ENCODE results near the gene DLG2.
"Not testable (repeated sequence)": the region's sequence is repeated elsewhere in the genome, so short reads cannot be mapped to it uniquely, and the experiment has no call there.

The DLG2 gene

DNA sequence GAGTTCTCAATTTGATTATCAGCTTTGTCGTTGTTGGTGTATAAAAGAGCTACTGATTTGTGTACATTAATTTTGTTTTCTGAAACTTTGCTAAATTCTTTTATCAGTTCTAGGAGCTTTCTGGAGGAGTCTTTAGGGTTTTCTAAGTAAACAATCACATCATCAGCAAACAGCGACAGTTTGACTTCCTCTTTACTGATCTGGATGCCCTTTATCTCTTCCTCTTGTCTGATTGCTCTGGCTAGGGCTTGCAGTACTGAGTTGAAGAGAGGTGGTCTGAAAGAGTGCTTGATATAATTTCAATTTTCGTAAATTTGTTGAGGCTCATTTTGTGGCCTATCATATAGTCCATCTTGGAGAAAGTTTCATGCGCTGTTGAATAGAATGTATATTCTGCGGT, 213.0 kb downstream of the DLG2 start:
- Histone ChIP-seq H3K27me3 (ENCODE audit: control insufficient read depth, insufficient read depth, low read length) (no peaks in the 10 kb centered on the region), H3K9ac (ENCODE audit: low read depth, low read length) (no peak overlapping the region), H3K4me1 (ENCODE audit: control insufficient read depth, insufficient read depth, low read length) (no peaks in the 10 kb centered on the region), H3K36me3 (ENCODE audit: control insufficient read depth, insufficient read depth, low read length) (no peaks in the 10 kb centered on the region), H3K4me3 (ENCODE audit: low read depth, low read length) (no peak overlapping the region), H3K9me3 (ENCODE audit: control insufficient read depth, insufficient read depth, low read length) (no peaks in the 10 kb centered on the region)

DNA sequence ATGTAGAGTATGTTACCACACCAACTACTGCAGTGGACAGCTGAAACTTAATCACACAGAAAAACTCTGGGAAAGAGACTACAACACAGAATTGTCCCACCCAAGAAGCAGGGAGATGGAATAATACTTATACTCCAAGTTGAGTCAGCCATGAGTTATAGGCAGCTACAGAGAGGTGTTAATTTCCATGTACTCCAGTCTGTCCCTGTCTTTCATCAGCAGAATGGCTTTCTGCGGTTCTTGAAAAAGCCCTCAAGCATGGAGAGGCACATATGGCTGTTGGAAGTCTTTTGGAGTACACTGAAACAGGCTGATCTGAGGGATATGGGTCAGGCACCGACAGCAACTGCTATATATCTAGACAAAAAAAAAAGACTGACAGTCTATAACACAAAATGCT, 219.5 kb downstream of the DLG2 start:
- Histone ChIP-seq H3K9me3 (ENCODE audit: control insufficient read depth, insufficient read depth, low read length) (no peaks in the 10 kb centered on the region), H3K27me3 (ENCODE audit: control insufficient read depth, insufficient read depth, low read length) (no peaks in the 10 kb centered on the region), H3K4me1 (ENCODE audit: control insufficient read depth, insufficient read depth, low read length) (no peaks in the 10 kb centered on the region), H3K4me3 (ENCODE audit: low read depth, low read length) (no peak overlapping the region), H3K9ac (ENCODE audit: low read depth, low read length) (no peak overlapping the region), H3K36me3 (ENCODE audit: control insufficient read depth, insufficient read depth, low read length) (no peaks in the 10 kb centered on the region)

DNA sequence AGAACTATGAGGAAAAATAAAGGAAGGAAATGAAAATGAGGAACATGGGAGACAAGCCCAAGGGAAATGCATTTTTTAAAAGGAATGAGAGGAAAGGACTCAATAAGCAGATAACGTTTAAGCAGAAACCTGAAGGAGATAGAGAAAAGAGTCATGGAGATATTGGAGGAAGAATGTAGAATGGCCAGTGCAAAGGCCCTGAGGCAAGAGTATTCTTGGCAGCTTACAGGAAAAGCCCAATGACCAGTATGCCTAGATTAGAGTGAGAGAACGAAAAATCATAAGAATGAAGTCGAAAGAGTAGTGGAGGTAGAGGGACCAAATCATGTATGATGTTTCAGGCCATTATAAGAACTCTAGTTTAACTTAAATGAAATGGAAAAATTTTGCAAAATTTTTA, 220.3 kb downstream of the DLG2 start:
- Histone ChIP-seq H3K4me3 (ENCODE audit: low read depth, low read length) (no peak overlapping the region), H3K36me3 (ENCODE audit: control insufficient read depth, insufficient read depth, low read length) (no peaks in the 10 kb centered on the region), H3K4me1 (ENCODE audit: control insufficient read depth, insufficient read depth, low read length) (no peaks in the 10 kb centered on the region), H3K9ac (ENCODE audit: low read depth, low read length) (no peak overlapping the region), H3K27me3 (ENCODE audit: control insufficient read depth, insufficient read depth, low read length) (no peaks in the 10 kb centered on the region), H3K9me3 (ENCODE audit: control insufficient read depth, insufficient read depth, low read length) (no peaks in the 10 kb centered on the region)

DNA sequence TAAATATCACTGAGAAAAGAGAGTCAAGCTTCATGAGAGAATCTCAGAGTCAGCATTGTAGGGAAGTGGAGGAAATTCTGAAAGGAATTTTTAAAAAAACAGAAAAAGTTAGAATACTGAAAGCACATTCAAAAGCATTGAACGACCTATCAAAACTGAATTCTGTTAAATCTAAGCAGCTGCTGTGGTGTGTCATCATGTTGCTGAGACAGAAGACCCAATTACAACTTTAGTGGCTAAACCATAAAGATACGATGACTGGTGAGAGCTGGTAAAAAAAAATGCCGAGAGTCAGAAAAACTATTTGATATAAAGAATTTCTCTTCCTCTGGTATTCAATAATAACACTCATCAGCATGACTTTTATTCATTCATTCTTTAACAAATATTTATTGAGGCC, 220.8 kb downstream of the DLG2 start:
- Histone ChIP-seq H3K9me3 (ENCODE audit: control insufficient read depth, insufficient read depth, low read length) (no peaks in the 10 kb centered on the region), H3K27me3 (ENCODE audit: control insufficient read depth, insufficient read depth, low read length) (no peaks in the 10 kb centered on the region), H3K4me3 (ENCODE audit: low read depth, low read length) (no peak overlapping the region), H3K36me3 (ENCODE audit: control insufficient read depth, insufficient read depth, low read length) (no peaks in the 10 kb centered on the region), H3K9ac (ENCODE audit: low read depth, low read length) (no peak overlapping the region), H3K4me1 (ENCODE audit: control insufficient read depth, insufficient read depth, low read length) (no peaks in the 10 kb centered on the region)

DNA sequence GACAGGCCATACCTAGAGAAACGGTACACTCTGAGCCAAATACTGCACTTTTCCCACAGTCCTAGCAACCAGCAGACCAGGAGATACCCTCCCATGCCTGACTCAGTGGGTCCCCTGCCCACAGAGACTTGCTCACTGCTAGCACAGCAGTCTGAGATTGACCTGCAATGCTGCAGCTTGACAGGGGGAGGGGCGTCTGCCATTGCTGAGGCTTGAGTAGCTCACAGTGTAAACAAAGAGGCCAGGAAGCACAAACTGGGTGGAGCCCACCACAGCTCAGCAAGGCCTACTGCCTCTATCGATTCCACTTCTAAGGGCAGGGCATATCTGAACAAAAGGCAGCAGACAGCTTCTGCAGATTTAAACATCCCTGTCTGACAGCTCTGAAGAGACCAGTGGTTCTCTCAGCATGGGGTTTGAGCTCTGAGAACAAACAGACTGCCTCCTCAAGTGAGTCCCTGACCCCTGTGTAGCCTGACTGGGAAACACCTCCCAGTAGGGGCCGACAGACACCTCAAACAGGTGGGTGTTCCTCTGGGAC, 231.6 kb downstream of the DLG2 start:
- not testable (repeated sequence) for H3K27me3 ChIP-seq (ENCODE audit: control insufficient read depth, insufficient read depth, low read length); H3K36me3 ChIP-seq (ENCODE audit: control insufficient read depth, insufficient read depth, low read length); H3K4me3 ChIP-seq (ENCODE audit: low read depth, low read length); H3K9ac ChIP-seq (ENCODE audit: low read depth, low read length); H3K9me3 ChIP-seq (ENCODE audit: control insufficient read depth, insufficient read depth, low read length); H3K4me1 ChIP-seq (ENCODE audit: control insufficient read depth, insufficient read depth, low read length)

DNA sequence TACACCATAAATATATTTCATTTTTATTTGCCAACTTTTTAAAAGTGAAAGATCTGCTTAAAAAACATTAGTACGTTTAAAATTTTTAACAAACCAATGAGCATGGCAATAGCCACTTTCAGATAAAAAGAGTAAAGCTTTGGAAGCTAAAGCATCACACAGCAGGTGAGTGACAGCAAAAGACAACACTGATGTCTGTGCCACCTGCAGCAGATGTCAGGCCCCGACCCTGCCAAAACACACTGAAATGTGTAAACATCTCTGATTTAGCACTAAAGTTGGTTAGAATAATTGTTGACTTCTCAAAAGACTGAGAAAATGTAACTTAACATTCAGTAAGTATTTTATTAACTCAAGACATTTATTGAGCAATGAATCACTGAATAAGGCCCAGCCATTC, 232.9 kb downstream of the DLG2 start:
- no peaks in the 10 kb centered on the region for H3K27me3 ChIP-seq (ENCODE audit: control insufficient read depth, insufficient read depth, low read length)
- peaks cover 6% of the 10 kb centered on the region for H3K4me1 ChIP-seq (ENCODE audit: control insufficient read depth, insufficient read depth, low read length)
- H3K36me3 ChIP-seq (ENCODE audit: control insufficient read depth, insufficient read depth, low read length), result no peaks in the 10 kb centered on the region
- no peak overlapping the region for H3K9ac ChIP-seq (ENCODE audit: low read depth, low read length)
- H3K4me3 ChIP-seq (ENCODE audit: low read depth, low read length), result no peak overlapping the region
- H3K9me3 ChIP-seq (ENCODE audit: control insufficient read depth, insufficient read depth, low read length), result peaks cover 3% of the 10 kb centered on the region

DNA sequence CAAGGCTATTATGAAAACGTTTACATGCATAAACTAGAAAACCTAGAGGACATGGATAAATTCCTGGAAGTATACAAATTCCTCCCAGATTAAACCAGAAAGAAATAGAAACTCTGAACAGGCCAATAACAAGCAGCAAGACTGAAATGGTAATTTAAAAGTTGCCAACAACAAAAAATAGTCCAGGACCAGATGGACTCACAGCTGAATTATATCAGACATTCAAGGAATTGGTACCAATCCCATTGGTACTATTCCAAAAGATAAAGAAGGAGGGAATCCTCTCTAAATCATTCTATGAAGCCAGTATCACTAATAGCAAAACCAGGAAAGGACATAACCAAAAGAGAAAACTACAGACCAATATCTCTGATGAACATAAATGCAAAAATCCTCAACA, 236.0 kb downstream of the DLG2 start:
- no peak overlapping the region for H3K4me3 ChIP-seq (ENCODE audit: low read depth, low read length)
- no peaks in the 10 kb centered on the region for H3K36me3 ChIP-seq (ENCODE audit: control insufficient read depth, insufficient read depth, low read length)
- peaks cover 2% of the 10 kb centered on the region for H3K9me3 ChIP-seq (ENCODE audit: control insufficient read depth, insufficient read depth, low read length)
- H3K9ac ChIP-seq (ENCODE audit: low read depth, low read length), result no peak overlapping the region
- H3K27me3 ChIP-seq (ENCODE audit: control insufficient read depth, insufficient read depth, low read length), result no peaks in the 10 kb centered on the region
- H3K4me1 ChIP-seq (ENCODE audit: control insufficient read depth, insufficient read depth, low read length), result peaks cover 6% of the 10 kb centered on the region

DNA sequence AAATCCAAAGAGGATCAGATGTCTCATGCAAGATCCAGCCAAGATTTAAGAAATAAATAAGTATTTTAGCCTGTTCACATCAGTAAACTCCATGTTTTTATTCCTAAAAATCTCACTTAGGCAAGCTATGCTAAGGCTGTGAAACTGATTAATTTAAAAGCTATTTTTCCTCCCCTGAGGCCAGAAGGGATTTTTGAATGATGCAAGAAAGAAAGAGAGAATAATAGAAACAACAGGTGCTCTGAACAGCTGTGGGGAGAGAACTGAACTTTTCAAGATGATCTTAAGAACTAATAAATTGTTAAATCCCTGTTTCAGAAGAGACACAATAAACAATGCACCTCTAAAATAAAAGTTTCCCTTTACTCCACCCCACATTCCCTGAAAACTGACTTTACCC, 241.6 kb downstream of the DLG2 start:
- Histone ChIP-seq H3K4me3 (ENCODE audit: low read depth, low read length) (no peak overlapping the region), H3K4me1 (ENCODE audit: control insufficient read depth, insufficient read depth, low read length) (peaks cover 4% of the 10 kb centered on the region), H3K9ac (ENCODE audit: low read depth, low read length) (no peak overlapping the region), H3K36me3 (ENCODE audit: control insufficient read depth, insufficient read depth, low read length) (no peaks in the 10 kb centered on the region), H3K9me3 (ENCODE audit: control insufficient read depth, insufficient read depth, low read length) (no peaks in the 10 kb centered on the region), H3K27me3 (ENCODE audit: control insufficient read depth, insufficient read depth, low read length) (no peaks in the 10 kb centered on the region)

DNA sequence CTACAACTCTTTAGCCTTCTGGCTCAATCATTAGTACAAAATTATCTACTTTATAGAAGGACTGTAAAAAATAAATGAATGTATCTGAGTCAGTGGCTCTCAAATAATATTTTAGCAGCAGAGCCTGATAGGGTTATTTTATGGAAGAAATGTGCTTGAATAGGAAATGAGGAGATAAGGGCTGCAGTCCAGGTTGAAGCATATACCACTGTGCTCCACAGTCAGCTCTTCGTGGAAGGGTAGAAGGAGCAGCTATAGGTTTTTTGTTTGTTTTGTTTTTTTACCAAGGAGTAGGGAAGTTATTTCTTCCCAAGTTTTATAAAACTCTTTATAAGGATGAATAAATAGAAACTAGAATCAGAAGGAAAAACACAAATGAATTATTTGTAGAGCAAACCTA, 242.0 kb downstream of the DLG2 start:
- no peaks in the 10 kb centered on the region for H3K9me3 ChIP-seq (ENCODE audit: control insufficient read depth, insufficient read depth, low read length)
- H3K36me3 ChIP-seq (ENCODE audit: control insufficient read depth, insufficient read depth, low read length), result no peaks in the 10 kb centered on the region
- peaks cover 4% of the 10 kb centered on the region for H3K4me1 ChIP-seq (ENCODE audit: control insufficient read depth, insufficient read depth, low read length)
- H3K27me3 ChIP-seq (ENCODE audit: control insufficient read depth, insufficient read depth, low read length), result no peaks in the 10 kb centered on the region
- H3K4me3 ChIP-seq (ENCODE audit: low read depth, low read length), result no peak overlapping the region
- no peak overlapping the region for H3K9ac ChIP-seq (ENCODE audit: low read depth, low read length)

DNA sequence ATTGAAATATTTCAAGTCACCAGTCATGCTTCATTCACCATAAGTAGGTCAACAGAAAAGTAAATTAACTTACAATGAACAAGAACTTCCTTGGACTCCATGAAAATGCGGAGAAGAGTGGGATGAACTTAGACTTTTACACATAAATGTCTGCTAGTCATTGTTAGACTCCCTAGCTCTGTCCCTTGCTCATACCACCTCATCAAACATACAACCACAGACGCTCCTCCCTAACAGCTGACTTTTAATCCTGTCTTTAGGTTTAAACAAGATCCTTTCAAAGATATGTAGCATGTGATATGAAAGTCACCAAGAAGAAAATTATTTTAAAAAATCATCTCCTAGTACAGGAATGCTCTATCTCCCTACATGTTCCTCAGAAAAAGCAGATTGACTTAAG, 248.1 kb downstream of the DLG2 start:
- Histone ChIP-seq H3K9ac (ENCODE audit: low read depth, low read length) (no peak overlapping the region), H3K36me3 (ENCODE audit: control insufficient read depth, insufficient read depth, low read length) (no peaks in the 10 kb centered on the region), H3K4me3 (ENCODE audit: low read depth, low read length) (no peak overlapping the region), H3K27me3 (ENCODE audit: control insufficient read depth, insufficient read depth, low read length) (no peaks in the 10 kb centered on the region), H3K9me3 (ENCODE audit: control insufficient read depth, insufficient read depth, low read length) (no peaks in the 10 kb centered on the region), H3K4me1 (ENCODE audit: control insufficient read depth, insufficient read depth, low read length) (no peaks in the 10 kb centered on the region)

DNA sequence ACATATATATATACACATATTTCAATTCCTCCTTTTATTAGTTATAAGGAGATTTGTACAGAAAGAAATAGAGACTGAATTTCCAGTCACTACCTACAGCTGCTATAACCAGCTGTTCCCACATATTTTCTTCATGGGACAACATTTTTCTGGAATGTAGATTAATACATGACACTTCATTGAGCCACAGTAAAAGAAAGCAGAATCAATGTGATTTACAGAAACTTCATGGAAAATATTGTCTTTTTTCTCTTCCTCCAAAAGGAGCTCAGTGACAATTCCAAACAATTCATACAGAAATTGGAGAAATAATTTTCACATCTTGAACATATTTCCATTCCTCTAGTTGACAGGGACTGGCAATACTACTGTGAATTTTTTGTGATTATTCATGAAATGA, 249.2 kb downstream of the DLG2 start:
- no peaks in the 10 kb centered on the region for H3K36me3 ChIP-seq (ENCODE audit: control insufficient read depth, insufficient read depth, low read length)
- no peaks in the 10 kb centered on the region for H3K4me1 ChIP-seq (ENCODE audit: control insufficient read depth, insufficient read depth, low read length)
- no peaks in the 10 kb centered on the region for H3K27me3 ChIP-seq (ENCODE audit: control insufficient read depth, insufficient read depth, low read length)
- H3K4me3 ChIP-seq (ENCODE audit: low read depth, low read length), result no peak overlapping the region
- H3K9ac ChIP-seq (ENCODE audit: low read depth, low read length), result no peak overlapping the region
- no peaks in the 10 kb centered on the region for H3K9me3 ChIP-seq (ENCODE audit: control insufficient read depth, insufficient read depth, low read length)

DNA sequence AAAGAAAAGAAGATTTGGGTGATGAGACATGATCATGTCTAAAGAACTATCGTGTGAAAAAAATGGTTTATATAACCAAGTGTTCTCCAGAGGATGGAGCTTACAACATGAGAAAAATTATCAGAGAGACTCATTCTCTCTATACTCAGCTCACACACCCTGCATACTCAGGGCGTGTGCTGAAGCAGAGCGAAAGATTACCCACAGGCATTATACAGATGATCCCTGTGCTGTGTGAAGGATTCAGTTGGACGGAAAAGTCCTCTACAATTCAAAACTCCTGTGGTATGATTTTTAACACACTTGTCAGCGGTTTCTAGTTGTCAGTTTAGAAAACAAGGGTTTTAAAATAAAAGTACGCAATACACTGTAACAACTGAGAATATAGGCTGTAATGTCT, 267.3 kb downstream of the DLG2 start:
- H3K36me3 ChIP-seq (ENCODE audit: control insufficient read depth, insufficient read depth, low read length), result no peaks in the 10 kb centered on the region
- H3K4me3 ChIP-seq (ENCODE audit: low read depth, low read length), result no peak overlapping the region
- H3K9me3 ChIP-seq (ENCODE audit: control insufficient read depth, insufficient read depth, low read length), result no peaks in the 10 kb centered on the region
- no peaks in the 10 kb centered on the region for H3K27me3 ChIP-seq (ENCODE audit: control insufficient read depth, insufficient read depth, low read length)
- no peaks in the 10 kb centered on the region for H3K4me1 ChIP-seq (ENCODE audit: control insufficient read depth, insufficient read depth, low read length)
- no peak overlapping the region for H3K9ac ChIP-seq (ENCODE audit: low read depth, low read length)

DNA sequence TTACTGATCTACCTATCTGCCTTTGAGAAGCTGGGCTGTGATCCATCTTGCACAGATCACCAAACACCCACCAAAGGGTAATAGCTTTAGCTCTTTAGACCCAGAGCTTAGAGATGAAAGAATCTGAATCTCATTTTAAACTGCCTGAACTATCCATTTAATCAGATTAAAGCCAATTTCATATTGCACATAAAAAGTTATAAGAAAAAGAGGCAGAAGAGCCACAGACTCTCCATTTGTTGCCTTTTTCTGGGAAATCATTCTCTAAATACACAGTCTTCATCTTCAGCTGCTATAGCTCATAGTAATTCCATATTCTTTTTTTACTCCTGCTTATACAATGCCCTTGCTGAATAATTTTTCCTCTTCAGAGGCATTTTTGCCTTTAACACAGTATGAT, 271.2 kb downstream of the DLG2 start:
- H3K9ac ChIP-seq (ENCODE audit: low read depth, low read length), result no peak overlapping the region
- no peaks in the 10 kb centered on the region for H3K36me3 ChIP-seq (ENCODE audit: control insufficient read depth, insufficient read depth, low read length)
- H3K4me3 ChIP-seq (ENCODE audit: low read depth, low read length), result no peak overlapping the region

More for the DNA sequence above, 271.2 kb downstream of the DLG2 start:
- H3K27me3 ChIP-seq (ENCODE audit: control insufficient read depth, insufficient read depth, low read length), result no peaks in the 10 kb centered on the region
- no peaks in the 10 kb centered on the region for H3K9me3 ChIP-seq (ENCODE audit: control insufficient read depth, insufficient read depth, low read length)
- no peaks in the 10 kb centered on the region for H3K4me1 ChIP-seq (ENCODE audit: control insufficient read depth, insufficient read depth, low read length)
